Activated T-cell treated with anti-CD3 and anti-CD28 coated beads for 48 hours (primary cell): ENCODE results near the gene CHCHD6.

Experiments
- DNase-seq: peaks from one replicate; pipeline ENCODE4 v3.0.0-alpha.2; 2020; ENCODE audit warnings: low read depth

CHCHD6 gene

GRCh38 chr3:126924458-126924857 is 220.4 kb downstream of the CHCHD6 start:
- no peak for DNase-seq

GRCh38 chr3:126925411-126926171 is 221.6 kb downstream of the CHCHD6 start:
- no peak for DNase-seq

- no peak for DNase-seq
Measured at GRCh38 chr3:126926684-126927400, 222.8 kb downstream of the CHCHD6 start.

GRCh38 chr3:126927401-126927750 is 223.3 kb downstream of the CHCHD6 start:
- no peak for DNase-seq

- DNase-seq: no peak
Measured at GRCh38 chr3:126927846-126928245, 223.8 kb downstream of the CHCHD6 start.

GRCh38 chr3:126928921-126929474 is 225.0 kb downstream of the CHCHD6 start:
- no peak for DNase-seq

GRCh38 chr3:126930936-126931600 is 227.0 kb downstream of the CHCHD6 start:
- DNase-seq: no peak

GRCh38 chr3:126931806-126932187 is 227.8 kb downstream of the CHCHD6 start:
- no peak for DNase-seq

GRCh38 chr3:126932188-126932931 is 228.3 kb downstream of the CHCHD6 start:
- no peak for DNase-seq

GRCh38 chr3:126934031-126934531 is 230.0 kb downstream of the CHCHD6 start:
- DNase-seq: no peak

- no peak for DNase-seq
Measured at GRCh38 chr3:126934991-126935390, 231.0 kb downstream of the CHCHD6 start.

GRCh38 chr3:126935756-126936509 is 231.9 kb downstream of the CHCHD6 start:
- DNase-seq: no peak

GRCh38 chr3:126936853-126937425 is 232.9 kb downstream of the CHCHD6 start:
- no peak for DNase-seq

- no peak for DNase-seq
Measured at GRCh38 chr3:126937533-126937932, 233.5 kb downstream of the CHCHD6 start.

GRCh38 chr3:126937973-126938372 is 233.9 kb downstream of the CHCHD6 start:
- no peak for DNase-seq

GRCh38 chr3:126938520-126939337 is 234.7 kb downstream of the CHCHD6 start:
- DNase-seq: no peak

GRCh38 chr3:126939338-126939718 is 235.3 kb downstream of the CHCHD6 start:
- no peak for DNase-seq

GRCh38 chr3:126939733-126940132 is 235.7 kb downstream of the CHCHD6 start:
- DNase-seq: no peak

- no peak for DNase-seq
Measured at GRCh38 chr3:126941721-126942270, 237.8 kb downstream of the CHCHD6 start.
